ENCODE data around the gene CNGA3. TPM values are rescaled to one million over a fixed set of nuclear protein-coding genes. Genes with fewer than 3 reads are reported as not detected.
"Not testable (repeated sequence)": the region's sequence is repeated elsewhere in the genome, so short reads cannot be mapped to it uniquely, and the experiment has no call there.

CNGA3 gene
- polyA plus RNA-seq, 1 donor = not detected

DNA sequence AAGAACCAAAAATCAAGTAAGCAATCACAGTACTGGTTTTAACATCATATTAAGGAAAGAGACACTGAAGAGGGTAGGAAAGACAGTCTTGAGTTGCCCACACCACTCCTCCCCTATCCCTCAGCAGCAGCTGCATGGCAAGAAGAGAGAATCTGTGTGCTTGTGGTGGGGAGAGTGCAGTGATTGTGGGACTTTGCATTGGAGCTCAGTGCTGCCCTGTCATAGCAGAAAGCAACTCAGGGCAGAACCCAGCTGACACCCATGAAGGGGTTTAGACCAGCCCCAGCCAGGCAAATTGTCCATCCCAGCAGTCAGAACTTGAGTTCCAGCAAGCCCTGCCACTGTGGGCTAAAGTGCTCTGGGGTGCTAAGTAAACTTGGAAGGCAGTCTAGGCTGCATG is 57.6 kb downstream of the CNGA3 start:
- no peak for DNase-seq

DNA sequence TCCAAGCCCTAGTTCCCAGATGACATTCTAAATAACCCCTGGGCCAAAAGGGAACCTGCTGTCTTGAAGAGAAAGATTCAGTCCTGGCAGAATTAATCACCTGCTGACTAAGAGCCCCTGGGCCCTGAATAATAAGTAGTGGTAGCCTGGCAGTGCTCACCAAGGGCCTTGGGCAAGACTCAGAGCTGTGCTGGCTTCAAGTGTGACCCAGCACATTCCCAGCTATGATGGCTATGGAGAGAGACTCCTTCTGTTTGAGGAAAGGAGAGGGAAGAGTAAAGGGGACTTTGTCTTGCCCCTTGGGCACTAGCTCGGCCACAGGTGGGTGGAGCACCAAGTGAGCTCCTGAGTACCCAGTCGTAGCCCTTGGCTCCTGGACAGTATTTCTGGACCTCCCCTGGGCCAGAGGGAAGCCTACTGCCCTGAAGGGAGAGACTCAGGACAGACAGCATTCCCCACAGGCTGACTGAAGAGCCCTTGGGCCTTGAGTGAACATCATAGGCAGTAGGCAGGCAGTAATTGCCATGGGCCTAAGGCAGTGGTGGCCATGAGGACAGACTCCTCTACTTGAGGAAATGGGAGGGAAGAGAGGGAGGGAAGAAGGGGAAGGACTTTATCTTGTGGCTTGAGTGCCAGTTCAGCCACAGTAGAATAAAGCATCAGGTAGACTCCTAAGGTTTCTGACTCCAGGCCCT is 58.4 kb downstream of the CNGA3 start:
- DNase-seq = no peak

DNA sequence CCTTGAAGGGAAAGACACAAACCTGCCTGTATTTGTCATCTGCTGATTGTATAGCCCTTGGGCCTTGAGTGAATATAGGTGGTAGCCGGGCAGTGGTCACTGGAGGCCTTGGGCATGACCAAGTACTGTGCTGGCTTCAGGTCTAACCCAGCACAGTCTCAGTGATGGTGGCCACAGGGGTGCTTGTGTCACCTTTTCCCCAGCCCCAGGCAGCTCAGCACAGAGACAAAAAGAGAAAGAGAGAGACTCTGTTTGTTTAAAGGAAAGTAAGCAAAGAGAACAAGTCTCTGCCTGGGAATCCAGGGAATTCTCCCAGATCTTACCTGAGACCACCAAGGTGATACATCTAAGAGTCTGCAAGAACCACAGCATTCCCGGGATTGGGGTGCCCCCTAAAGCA is 59.0 kb downstream of the CNGA3 start:
- no peak for DNase-seq

DNA sequence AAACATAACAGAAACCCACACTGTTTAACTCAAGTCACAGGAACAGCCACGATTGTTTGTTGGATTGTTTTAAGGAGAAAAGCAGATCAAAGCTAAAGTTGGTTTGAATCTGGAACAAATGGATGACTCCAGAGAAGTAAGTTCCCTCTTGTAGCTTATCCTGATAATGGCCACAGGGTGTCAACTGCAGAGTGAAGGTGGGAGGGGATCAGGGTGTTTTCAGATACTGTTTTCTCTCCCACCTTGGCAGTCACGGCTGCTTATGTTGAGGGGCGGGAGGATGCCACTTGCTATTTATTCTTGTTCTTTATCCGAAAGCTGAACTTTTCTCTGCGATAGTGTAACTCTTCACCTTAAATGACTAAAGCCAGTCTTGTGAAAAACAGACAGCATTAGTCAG is 61.9 kb downstream of the CNGA3 start:
- no peak for DNase-seq

DNA sequence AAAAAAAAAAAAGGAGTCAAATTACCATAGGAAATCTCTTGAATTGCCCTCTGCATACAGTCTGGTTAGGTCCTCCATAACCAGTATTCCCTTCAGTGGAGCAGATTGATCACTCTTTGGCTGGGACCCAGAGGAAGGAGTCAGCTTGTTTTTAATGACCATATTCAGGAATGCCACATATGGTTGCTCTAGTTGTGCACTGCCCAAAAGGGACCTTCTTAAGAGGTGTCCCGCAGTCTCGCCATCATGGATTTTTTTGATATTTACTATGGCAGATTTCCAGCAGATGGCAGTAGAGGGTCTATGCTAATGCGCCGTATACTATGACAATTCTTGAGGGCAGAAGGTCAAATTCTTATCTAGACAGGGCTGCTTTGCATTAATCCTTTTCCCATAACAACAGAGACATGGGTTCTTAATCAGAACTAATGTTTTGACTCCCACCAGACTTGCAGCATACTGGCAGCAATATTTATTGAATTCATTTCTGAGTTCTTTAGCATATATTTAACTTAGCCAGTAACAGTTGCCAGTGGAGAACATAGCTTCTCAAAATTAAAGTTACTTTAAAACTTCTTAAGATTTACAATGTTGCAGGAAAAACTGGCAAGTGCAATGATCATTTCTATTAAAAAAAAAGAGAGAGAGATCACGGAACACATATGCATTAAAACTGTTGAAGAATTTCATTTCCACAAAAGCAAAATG is 66.6 kb downstream of the CNGA3 start:
- DNase-seq = peak; percentile 44

DNA sequence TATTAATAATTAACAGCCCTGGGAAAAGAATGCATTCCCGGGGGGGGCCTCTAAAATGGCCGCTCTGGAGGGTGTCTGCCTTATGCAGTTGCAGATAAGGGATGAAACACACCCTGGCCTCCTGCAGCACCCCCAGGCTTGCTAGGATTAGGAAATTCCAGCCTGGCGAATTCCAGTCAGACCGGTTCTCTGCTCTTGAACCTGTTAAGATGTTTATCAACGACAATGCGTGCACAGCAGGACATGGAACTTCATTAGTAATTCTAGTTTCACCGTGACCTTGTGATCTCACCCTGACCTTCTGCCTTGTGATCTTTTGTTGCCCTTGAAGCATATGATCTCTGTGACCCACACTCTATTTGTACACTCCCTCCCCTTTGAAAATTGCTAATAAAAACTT is 68.0 kb downstream of the CNGA3 start:
- DNase-seq = not testable (repeated sequence)

DNA sequence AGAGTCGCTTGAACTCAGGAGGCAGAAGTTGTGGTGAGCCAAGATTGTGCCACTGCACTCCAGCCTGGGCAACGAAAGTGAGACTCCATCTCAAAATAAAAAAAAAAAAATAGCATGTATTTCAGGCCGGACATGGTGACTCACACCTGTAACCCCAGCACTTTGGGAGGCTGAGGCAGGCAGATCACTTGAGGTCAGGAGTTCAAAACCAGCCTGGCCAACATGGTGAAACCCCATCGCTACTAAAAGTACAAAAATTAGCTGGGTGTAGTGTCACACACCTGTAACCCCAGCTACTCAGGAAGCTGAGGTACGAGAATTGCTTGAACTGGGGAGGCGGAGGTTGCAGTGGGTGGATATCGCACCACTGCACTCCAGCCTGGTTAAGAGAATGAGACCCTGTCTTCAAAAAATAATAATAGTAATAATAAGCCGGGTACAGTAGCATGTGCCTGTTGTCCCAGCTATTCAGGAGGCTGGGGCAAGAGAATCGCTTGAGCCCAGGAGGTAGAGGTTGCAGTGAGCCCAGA is 69.5 kb downstream of the CNGA3 start:
- DNase-seq = not testable (repeated sequence)

DNA sequence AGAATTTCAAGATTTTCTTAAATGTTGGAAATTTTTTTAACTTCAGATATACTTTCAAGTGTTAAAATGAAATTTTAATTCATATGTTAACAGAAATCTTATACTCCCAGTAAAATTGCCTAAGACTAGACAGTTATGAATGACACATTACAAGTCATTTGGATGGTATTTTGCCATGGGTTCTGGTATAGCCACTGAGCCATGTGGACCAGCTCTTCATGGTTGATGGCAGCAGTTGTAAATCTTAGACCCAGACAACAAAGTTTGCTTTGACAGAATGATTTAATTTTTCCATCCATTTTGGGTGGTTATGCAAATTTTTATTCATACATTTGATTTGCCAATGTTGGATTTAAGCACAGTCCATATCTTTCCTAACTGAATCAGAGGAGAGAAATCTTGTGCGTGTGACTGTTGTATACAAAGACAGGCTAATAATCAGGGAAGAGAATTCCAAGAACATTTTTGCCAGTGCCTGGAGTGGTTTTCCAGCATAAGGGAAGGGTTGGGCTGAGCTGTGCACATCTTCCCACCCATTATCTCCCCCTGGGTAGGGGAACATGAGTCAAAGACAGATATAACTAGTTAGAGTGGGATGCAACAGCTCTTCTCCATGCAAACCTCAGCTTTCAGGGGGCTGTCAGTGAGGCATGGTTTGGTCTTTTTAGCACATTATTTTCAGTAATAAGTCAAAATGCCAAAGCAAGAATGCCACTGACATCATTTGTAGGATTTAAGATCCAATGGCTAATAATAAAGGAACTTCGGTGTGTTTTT is 70.3 kb downstream of the CNGA3 start:
- no peak for DNase-seq

DNA sequence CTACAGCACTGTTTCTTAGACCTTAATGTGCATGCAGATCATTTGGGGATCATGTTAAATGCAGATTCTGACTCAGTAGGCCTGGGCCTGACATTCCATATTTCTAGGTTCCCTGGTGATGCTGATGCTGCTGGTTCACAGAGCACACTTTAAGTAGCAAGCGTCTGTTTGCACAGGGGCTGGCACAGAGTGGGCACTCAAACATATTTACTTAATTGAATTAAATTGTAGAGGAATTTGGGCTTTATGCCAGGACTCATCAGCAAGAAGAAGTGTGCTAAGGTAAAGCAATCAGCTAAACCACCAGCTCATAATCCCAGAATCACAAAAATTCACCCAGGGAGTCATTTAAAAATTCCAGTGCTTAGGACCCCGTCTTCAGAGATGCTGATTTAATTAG is 73.3 kb downstream of the CNGA3 start:
- no peak for DNase-seq

DNA sequence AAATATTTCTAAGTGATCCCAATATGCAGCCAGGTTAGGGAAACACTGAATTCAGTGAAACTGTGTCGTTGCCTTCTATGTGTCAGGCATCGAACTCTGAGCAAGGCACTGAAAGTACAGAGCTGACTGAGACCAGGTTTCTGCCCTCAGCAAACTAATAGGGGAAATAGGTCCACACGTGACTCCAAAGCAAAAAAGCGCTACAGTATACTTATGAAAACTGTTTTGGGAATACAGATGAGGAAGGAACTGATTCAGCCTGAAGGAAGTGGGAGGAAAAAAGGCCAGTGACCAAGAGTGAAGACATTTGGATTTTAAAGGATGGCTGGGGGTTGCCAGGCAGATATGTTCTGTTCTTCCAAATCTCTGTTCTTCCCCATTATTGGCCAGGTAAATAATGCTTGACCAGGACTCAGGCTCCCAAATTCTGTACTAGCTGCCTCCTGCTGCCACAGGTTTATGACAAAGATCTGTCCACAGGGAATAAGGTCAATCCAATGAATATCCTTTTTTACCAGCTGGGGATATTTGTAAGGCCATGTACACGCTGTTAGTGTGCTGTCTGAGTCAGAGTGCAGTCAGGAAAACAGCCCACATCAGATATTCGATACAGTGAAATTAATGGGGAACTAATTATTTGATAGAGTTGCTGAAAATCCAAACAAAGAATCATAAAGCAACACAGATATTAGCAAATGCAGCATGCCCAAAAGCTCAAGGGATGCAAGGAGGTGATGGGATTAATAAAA is 73.9 kb downstream of the CNGA3 start:
- DNase-seq = no peak

DNA sequence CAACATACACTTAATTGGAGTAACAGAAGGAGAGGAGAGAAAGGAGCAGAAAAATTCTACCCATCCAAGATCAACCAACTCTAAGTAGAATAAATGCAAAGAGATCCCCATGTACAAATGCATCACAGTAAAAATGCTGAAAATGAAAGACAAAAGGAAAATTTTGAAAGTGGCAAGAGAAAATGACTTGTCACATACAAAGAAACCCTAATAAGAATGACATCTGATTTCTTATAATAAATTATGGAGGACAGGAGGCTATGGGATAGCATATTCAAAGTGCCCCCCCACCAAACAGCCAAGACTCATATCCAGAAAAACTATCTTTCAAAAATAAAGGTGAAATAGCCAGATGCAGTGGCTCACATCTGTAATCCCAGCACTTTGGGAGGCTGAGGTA is 76.2 kb downstream of the CNGA3 start:
- DNase-seq = no peak

DNA sequence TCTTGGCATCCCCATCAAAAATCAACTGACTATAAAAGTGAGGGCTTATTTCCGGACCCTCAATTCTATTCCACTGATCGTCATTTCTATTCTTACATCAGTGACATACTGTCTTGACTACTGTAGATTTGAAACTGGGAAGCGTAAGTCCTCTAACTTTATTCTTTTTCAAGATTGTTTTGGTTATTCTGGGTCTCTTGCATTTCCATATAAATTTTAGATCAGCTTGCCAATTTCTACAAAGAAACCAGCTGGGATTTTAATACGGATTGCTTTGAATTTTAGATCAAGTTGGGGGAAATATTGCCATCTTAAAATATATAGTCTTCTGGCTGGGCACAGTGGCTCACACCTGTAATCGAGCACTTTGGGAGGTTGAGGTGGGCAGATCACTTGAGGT is 80.5 kb downstream of the CNGA3 start:
- no peak for DNase-seq

DNA sequence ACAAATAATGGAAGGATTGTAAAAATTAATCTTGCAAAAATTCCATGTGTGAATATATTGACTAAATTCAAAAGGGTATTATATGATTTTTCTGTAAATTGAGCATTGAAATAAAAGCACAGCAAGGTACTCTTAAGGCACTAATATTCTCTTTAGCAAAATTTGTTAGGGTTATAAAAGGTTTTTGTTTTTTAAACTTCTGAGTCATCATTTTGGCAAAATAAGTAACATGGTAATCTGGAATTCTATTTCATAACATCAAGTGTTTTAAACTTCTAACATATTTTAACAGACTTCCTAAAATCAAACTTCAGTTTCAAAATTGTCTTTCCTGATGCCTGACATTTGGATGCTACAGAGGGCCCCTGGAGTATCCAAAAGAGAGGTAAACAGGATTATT is 85.9 kb downstream of the CNGA3 start:
- no peak for DNase-seq

DNA sequence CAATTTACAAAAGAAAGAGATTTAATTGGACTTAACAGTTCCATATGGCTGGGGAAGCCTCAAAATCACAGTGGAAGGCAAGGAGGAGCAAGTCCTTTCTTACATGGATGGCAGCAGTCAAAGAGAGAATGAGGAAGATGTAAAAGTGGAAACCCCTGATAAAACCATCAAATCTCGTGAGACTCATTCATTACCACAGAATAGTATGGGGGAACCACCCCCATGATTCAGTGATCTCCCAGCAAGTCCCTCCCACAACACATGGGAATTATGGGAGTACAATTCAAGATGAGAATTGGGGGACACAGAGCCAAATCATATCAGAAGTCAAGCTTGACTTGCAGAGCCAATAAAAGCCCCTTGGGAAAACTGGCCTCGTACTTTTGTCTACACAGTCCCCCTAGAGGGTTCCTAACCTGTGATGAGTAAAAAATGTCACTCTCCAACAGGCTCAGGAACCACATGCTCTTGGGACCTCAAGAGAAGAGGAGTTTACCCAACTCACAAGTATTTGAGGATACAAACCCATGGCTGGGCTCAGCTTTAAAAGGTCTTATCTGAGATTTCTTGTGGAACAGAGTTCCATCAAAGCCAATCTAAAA is 87.2 kb downstream of the CNGA3 start:
- DNase-seq = no peak

DNA sequence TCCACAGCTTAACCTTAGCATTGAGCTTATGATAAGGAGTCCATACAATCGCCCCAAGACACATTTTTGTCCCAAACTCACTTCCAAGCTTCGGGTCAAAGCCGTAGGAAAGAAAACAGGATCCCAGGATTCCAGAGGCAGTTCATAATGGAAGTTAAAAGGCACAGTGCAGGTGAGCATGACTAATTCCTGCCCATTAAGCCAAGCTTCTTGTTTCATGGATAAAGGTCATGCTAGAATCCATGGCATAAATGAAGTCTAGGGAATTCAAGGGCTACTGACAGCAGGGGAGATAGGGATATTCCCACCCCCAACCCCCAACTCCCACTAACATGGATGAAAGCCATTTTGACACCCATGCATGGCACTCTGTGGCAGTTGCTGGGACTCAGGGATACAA is 88.2 kb downstream of the CNGA3 start:
- DNase-seq = no peak

DNA sequence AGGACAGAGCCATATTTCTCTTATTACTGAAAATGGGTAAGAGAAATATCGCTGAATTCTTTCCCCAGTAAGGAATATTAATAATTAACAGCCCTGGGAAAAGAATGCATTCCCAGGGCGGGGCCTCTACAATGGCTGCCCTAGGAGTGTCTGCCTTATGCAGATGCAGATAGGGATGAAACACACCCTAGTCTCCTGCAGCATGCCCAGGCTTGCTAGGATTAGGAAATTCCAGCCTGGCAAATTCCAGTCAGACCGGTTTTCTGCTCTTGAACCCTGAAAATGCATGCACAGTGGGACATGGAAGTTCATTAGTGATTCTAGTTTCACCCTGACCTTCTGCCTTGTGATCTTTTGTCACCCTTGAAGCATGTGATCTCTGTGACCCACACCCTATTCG is 89.4 kb downstream of the CNGA3 start:
- DNase-seq = not testable (repeated sequence)

DNA sequence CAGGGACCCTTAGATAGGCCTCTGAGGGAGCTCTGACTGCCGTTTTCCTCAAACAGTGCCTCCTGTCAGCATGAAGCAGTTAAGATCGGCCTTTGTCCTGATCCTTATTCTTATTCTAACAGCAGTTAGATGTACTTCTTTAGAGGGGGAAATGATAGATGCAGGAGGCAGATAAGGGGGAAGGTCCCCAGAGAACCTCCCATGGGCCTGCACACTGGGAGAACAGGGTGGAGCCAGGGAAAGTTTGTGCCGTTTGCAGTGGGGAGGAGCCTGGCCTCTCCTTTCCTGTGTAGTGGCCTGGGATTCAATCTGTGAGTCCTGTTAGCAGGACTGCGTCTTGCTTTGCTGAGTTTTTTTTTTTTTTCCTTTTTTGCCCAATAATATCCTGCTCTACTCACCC is 90.5 kb downstream of the CNGA3 start:
- DNase-seq = no peak

DNA sequence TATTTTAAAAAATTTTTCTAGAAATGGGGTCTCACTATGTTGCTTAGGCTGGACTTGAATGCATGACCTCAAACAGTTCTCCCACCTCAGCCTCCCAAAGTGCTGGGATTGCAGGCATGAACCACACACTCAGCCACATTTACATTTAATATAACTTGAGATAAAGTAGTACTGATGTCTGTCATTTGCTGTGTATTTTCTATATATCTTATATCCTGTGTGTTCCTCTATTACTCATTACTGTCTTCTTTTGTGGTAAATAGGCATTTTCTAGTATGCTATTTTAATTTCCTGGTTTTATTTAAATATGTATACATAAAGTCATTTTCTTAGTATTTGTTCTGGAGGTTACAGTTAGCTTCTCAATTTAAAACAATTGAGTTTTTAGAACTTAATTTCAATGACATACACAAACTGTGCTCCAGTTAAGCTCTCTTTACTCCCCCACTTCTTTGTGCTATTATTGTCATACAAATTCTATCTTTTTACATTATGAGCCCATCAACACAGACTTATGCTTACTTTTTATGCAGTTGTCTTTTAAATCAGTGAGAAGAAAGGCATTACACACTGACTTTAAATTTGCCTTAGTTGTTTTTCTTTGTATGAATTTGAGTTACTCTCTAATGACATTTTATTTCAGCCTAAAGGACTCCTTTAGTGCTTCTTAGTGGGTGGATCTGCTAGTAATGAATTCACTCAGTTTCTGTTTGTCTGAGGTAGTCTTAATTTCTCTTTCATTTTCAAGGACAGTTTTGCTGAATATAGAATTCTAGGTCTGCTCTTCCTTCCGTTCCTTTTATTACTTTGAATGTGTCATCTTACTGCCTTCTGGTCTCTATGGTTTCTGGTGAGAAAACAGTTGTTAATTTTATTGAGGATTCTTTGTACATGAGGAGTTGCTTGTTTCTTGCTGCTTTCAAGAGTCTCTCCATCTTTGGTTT is 92.2 kb downstream of the CNGA3 start:
- no peak for DNase-seq

DNA sequence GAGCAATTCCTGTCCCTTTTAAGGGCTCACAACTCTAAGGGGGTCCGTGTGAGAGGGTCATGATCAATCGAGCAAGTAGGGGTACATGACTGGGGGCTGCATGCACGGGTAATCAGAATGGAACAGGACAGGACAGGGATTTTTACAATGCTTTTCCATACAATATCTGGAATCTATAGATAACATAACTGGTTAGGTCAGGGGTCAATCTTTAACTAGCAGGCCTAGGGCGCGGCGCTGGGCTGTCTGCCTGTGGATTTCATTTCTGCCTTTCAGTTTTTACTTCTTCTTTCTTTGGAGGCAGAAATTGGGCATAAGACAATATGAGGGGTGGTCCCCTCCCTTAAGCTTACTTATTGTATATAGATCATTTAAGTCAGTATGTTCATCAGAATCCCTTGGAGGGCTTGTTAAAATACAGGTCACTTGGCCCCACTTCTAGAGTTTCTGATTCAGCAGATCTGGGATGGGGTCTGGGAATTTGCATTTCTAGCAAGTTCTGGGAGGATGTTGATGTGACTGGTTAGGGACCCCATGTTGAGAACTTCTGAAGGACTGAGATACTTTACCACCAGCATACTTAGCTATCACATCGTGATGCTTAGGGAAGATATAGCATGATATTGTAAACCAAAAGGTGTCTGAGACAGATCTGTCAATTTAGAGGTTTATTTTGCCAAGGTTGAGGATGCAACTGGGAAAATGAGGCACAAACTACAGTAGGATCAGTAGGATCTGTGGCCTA is 95.6 kb downstream of the CNGA3 start:
- no peak for DNase-seq

DNA sequence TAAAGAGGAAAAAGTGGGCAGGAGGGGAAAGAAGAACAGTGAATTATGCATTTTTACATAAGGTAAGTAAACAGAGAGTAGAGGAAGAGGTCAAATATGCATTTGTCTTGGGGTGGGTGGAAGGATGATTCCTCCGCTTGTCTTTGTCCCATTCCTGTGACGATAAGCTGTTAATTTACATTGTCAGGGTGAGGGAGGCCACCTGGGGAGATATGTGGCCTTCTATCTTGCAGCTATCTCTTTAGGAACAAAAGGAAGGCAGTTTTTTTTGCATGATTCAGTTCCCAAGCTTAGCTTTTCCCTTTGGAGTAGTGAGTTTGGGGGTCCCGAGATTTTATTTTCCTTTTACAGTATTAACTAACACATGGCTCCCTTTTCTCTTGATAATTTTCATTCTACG is 96.2 kb downstream of the CNGA3 start:
- DNase-seq = no peak
